Stomach (tissue), 4 donors: ENCODE results near the gene PDE4D.

ENCODE experiments used
- POLR2A ChIP-seq, 4 donors: fragments of 450-650 bp; IDR thresholded peaks; one replicate each; pipeline ENCODE4 v1.6.1; 2016; ENCODE audit warnings: antibody characterized with exemption in 4 of 4, control low read depth in 2 of 4, mild to moderate bottlenecking in 1 of 4, moderate library complexity in 1 of 4
- POLR2AphosphoS5 ChIP-seq, 3 donors: sonication (generic); formaldehyde crosslinking; IDR thresholded peaks; one replicate each; pipeline ENCODE4 v1.6.1; 2016; ENCODE audit warnings: antibody characterized with exemption in 3 of 3
- TF ChIP-seq, protein P1 (sequence below), 7 experiments: fragments of 450-650 bp in 4 of 7; fragments of 200-600 bp in 3 of 7; sonication (generic) in 3 of 7; IDR thresholded peaks; one replicate each; pipeline ENCODE4 v1.5.1; 2016 to 2019; ENCODE audit warnings: antibody characterized with exemption in 7 of 7, control low read depth in 2 of 7, mild to moderate bottlenecking in 1 of 7

- TF ChIP-seq, protein P1, sequence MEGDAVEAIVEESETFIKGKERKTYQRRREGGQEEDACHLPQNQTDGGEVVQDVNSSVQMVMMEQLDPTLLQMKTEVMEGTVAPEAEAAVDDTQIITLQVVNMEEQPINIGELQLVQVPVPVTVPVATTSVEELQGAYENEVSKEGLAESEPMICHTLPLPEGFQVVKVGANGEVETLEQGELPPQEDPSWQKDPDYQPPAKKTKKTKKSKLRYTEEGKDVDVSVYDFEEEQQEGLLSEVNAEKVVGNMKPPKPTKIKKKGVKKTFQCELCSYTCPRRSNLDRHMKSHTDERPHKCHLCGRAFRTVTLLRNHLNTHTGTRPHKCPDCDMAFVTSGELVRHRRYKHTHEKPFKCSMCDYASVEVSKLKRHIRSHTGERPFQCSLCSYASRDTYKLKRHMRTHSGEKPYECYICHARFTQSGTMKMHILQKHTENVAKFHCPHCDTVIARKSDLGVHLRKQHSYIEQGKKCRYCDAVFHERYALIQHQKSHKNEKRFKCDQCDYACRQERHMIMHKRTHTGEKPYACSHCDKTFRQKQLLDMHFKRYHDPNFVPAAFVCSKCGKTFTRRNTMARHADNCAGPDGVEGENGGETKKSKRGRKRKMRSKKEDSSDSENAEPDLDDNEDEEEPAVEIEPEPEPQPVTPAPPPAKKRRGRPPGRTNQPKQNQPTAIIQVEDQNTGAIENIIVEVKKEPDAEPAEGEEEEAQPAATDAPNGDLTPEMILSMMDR (IDR thresholded peaks at IDR 0.05), result no peak
- no peak for TF ChIP-seq POLR2A (IDR thresholded peaks at IDR 0.05)
- no peak for TF ChIP-seq POLR2AphosphoS5 (IDR thresholded peaks at IDR 0.05)
Observed at GRCh38 chr5:59126708-59127573, 766.6 kb downstream of the PDE4D start.
